HL-60 (cell line): Measurements from ENCODE around the gene CDPF1.

Experiments used
- GABPA ChIP-seq: IDR thresholded peaks from 2 replicates; pipeline ENCODE4 v1.6.1; 2012; ENCODE audit warnings: low read depth
- POLR2AphosphoS5 ChIP-seq: IDR thresholded peaks from 2 replicates; pipeline ENCODE4 v1.6.1; 2012; ENCODE audit warnings: low read depth

DNA sequence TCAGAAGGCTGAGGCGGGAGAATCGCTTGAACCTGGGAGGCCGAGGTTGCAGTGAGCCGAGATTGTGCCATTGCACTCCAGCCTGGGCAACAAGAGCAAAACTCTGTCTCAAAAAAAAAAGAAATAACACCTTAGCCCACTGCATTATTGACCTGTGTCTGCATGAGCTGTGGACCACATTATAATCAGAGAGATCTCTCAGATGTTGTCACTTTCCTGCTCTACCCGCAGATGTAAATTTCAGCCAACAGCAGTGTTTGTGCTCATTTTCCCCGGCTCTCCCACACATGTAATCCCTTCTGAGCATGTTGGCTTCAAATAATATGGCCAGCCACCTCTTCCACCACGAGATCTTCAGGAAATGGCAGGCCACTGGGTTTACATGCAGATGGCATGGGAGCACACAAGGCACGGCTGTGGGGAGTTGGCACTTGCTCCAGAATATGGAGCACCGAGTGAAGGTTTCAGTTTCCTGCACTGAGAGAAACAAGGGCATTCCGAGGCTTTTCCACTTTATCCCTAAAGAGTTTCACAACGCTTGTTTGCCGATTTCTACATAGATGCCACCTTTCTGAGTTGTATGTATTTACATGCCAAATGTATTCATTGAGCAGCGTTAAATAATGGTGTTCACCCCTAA, 19.7 kb downstream of the CDPF1 start:
- TF ChIP-seq POLR2AphosphoS5: no peak
- TF ChIP-seq GABPA: no peak
